ENCODE measurements around the gene LSAMP. TPM values are rescaled to one million over a fixed set of nuclear protein-coding genes. Genes with fewer than 3 reads are reported as not detected.

Gene LSAMP
- total and polyA plus RNA-seq, 3 donors from 2014 or later = 3.1 to 10.3 (median 9.1) TPM

DNA sequence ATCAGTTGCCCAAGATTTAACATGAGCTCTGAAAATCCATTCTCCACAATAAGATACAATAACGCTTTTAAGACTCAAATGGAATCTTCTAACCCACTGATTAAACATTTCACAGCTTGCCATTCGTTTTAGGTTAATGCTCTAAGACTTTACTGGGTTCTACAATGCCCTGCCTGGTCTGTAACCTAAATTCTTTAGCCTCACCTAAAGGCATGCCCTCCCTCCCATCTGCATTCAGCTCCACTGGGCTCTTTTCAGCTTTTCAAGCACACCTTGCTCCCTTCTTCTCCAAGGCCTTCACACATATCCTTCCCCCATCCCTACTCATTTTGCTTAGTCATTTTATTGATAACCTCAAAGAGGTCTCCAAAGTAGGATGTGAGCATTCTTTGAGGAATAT is 290.9 kb downstream of the LSAMP start:
- no peak overlapping the region for H3K4me3 ChIP-seq
- WGBS, 2 donors = 72 to 79% methylated on average over 2 of the region's 2 CpGs

DNA sequence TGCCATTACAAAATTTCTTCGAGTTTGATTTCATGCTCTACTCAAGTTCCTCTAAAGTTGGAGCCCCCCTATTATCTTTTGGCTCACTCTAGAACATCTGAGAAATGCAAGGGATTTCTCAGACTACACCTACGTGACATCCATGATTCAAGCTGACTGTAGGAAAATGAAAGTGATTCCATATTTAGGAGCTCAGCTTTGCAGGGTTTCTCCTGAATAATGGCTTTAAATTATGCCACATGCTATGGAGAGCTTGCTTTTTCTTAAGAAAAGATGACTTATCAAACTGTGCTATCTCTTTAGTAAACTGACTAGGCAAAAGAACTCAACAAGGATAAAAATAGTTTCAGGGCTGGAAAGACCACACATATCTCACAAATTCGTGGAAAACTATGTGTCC is 292.1 kb downstream of the LSAMP start:
- 45 to 49% methylated on average over 3 of the region's 3 CpGs for WGBS, 2 donors
- no peaks in the 10 kb centered on the region for H3K36me3 ChIP-seq (ENCODE audit: low read depth, missing control alignments)
- no peak overlapping the region for H3K27ac ChIP-seq
- no peaks in the 10 kb centered on the region for H3K9me3 ChIP-seq
- H3K4me3 ChIP-seq = no peak overlapping the region
- intact Hi-C loops (cut with DNase I; ENCODE audit: low total_unique reads) = no loop called here
- no peaks in the 10 kb centered on the region for H3K27me3 ChIP-seq
- H3K4me1 ChIP-seq = no peaks in the 10 kb centered on the region
- no peak for DNase-seq
- no peak for TF ChIP-seq POLR2A (IDR thresholded peaks at IDR 0.05)
- TF ChIP-seq, protein P1, sequence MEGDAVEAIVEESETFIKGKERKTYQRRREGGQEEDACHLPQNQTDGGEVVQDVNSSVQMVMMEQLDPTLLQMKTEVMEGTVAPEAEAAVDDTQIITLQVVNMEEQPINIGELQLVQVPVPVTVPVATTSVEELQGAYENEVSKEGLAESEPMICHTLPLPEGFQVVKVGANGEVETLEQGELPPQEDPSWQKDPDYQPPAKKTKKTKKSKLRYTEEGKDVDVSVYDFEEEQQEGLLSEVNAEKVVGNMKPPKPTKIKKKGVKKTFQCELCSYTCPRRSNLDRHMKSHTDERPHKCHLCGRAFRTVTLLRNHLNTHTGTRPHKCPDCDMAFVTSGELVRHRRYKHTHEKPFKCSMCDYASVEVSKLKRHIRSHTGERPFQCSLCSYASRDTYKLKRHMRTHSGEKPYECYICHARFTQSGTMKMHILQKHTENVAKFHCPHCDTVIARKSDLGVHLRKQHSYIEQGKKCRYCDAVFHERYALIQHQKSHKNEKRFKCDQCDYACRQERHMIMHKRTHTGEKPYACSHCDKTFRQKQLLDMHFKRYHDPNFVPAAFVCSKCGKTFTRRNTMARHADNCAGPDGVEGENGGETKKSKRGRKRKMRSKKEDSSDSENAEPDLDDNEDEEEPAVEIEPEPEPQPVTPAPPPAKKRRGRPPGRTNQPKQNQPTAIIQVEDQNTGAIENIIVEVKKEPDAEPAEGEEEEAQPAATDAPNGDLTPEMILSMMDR (IDR thresholded peaks at IDR 0.05) = no peak

More for the DNA sequence above, 290.9 kb downstream of the LSAMP start:
- no peaks in the 10 kb centered on the region for H3K27me3 ChIP-seq
- DNase-seq = no peak
- intact Hi-C loops (cut with DNase I; ENCODE audit: low total_unique reads) = no loop called here
- no peak overlapping the region for H3K27ac ChIP-seq
- no peaks in the 10 kb centered on the region for H3K36me3 ChIP-seq (ENCODE audit: low read depth, missing control alignments)
- no peak for TF ChIP-seq POLR2A (IDR thresholded peaks at IDR 0.05)
- TF ChIP-seq, protein P1 (IDR thresholded peaks at IDR 0.05) = no peak
- H3K4me1 ChIP-seq = no peaks in the 10 kb centered on the region
- H3K9me3 ChIP-seq = no peaks in the 10 kb centered on the region

DNA sequence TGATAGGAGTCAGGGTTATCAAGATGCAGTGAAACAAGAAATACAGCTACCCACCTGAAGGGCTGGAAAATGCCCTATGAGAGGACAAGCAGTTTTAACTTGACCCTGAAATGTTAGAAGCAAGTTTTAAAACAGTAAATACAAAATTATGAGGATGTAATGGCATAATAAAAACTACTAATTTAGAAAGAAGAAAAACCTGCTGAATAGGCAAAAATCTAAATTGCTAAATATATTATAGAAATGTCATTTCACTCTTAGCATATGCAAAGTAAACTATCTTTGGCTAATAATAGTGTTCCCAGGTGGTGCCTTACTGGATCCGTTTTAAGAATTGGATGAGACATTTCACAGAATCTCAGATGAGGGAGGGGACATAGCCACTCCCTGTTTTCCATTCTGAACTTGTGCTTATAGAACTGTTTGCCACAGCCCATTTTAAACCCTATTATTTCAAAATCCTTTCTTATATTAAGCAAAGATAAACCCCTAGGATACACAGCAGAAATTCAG is 294.6 kb downstream of the LSAMP start:
- TF ChIP-seq, protein P1 (IDR thresholded peaks at IDR 0.05) = no peak
- TF ChIP-seq POLR2A (IDR thresholded peaks at IDR 0.05) = no peak
- DNase-seq = no peak
- Histone ChIP-seq H3K27me3 (no peaks in the 10 kb centered on the region), H3K4me1 (no peaks in the 10 kb centered on the region), H3K9me3 (no peaks in the 10 kb centered on the region), H3K4me3 (no peak overlapping the region), H3K36me3 (ENCODE audit: low read depth, missing control alignments) (no peaks in the 10 kb centered on the region), H3K27ac (no peak overlapping the region)
- intact Hi-C loops (cut with DNase I; ENCODE audit: low total_unique reads) = no loop called here
- WGBS, 2 donors = 58 to 63% methylated on average over 1 of the region's 1 CpG

DNA sequence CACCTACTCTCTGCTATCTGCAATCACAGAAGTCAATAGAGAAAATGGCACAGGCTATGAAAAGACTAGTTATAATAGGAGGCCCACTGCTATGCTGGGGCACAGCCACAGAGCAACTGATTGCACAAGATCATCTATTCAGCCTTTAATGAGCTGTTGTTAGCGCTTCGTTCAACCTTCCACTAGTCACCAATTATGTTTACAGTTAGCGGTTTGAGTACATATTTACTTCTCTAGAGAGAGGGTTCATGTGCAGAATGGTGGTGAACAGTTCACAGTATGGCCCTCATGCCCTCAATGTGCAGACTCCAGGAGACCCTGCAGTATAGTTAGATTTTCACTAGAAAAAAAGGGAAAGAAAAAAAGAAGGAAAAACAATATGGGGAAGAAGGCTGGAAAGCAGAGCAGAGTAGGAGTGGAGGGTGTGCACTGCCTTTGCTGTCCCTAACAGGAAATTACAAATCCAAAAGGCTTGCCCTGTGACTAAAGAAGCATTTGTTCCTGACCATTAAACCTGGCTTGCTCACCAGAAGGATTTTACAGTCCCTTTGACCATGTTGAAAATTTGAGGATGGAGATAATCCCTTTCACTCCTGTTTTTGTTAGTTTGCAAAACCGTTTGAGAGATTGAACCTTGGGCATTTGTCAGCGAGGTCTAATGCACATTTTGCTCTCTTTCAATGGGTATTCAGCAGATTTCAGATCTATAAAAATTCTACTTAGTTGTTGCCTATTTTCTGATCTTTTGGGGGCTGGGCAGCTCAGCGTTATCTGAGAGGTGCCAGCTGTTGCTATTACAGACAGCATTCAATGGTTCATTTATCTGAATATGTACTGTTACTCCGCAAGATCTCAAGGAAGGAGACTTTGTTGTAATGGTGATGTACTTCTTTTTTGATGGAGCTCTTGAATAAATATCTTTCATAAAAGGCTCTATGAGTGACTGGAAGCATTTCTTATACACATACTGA is 296.1 kb downstream of the LSAMP start:
- H3K36me3 ChIP-seq (ENCODE audit: low read depth, missing control alignments) = no peaks in the 10 kb centered on the region
- no peaks in the 10 kb centered on the region for H3K27me3 ChIP-seq
- 84 to 85% methylated on average over 7 of the region's 7 CpGs for WGBS, 2 donors
- H3K4me1 ChIP-seq = no peaks in the 10 kb centered on the region
- H3K9me3 ChIP-seq = no peaks in the 10 kb centered on the region
- no peak for DNase-seq
- H3K4me3 ChIP-seq = no peak overlapping the region
- intact Hi-C loops (cut with DNase I; ENCODE audit: low total_unique reads) = no loop called here
- TF ChIP-seq, protein P1 (IDR thresholded peaks at IDR 0.05) = no peak
- no peak for TF ChIP-seq POLR2A (IDR thresholded peaks at IDR 0.05)
- H3K27ac ChIP-seq = no peak overlapping the region
